ENCODE data around the gene PIR. TPM values are rescaled to one million over a fixed set of nuclear protein-coding genes. Genes with fewer than 3 reads are reported as not detected.

The PIR gene
- total RNA-seq, 1 donor from 2014 or later = 19.8 TPM

GRCh38 chrX:15410947-15411346, 82.2 kb downstream of the PIR start:
- TF ChIP-seq CTCF (IDR thresholded peaks at IDR 0.05) = no peak
- no peak overlapping the region for H3K27ac ChIP-seq
- DNase-seq (no peak), ATAC-seq (no peak)
- no peaks in the 10 kb centered on the region for H3K9me3 ChIP-seq
- intact Hi-C loops (cut with DNase I) = no loop called here
- no peaks in the 10 kb centered on the region for H3K4me1 ChIP-seq
- no peaks in the 10 kb centered on the region for H3K27me3 ChIP-seq (ENCODE audit: low read depth)
- H3K4me3 ChIP-seq = no peak overlapping the region
- no peaks in the 10 kb centered on the region for H3K36me3 ChIP-seq

GRCh38 chrX:15410430-15410829, 82.7 kb downstream of the PIR start:
- no peaks in the 10 kb centered on the region for H3K4me1 ChIP-seq
- DNase-seq (no peak), ATAC-seq (no peak)
- no peaks in the 10 kb centered on the region for H3K9me3 ChIP-seq
- intact Hi-C loops (cut with DNase I) = no loop called here
- no peak for TF ChIP-seq CTCF (IDR thresholded peaks at IDR 0.05)
- H3K27me3 ChIP-seq (ENCODE audit: low read depth) = no peaks in the 10 kb centered on the region
- H3K27ac ChIP-seq = no peak overlapping the region
- no peaks in the 10 kb centered on the region for H3K36me3 ChIP-seq
- H3K4me3 ChIP-seq = no peak overlapping the region

GRCh38 chrX:15405846-15406245, 87.3 kb downstream of the PIR start:
- no peaks in the 10 kb centered on the region for H3K9me3 ChIP-seq
- no peaks in the 10 kb centered on the region for H3K27me3 ChIP-seq (ENCODE audit: low read depth)
- DNase-seq (no peak), ATAC-seq (peak in 1 of 2 donors; percentile 37)
- no peak overlapping the region for H3K4me3 ChIP-seq
- no peaks in the 10 kb centered on the region for H3K4me1 ChIP-seq
- no peak for TF ChIP-seq CTCF (IDR thresholded peaks at IDR 0.05)
- no peaks in the 10 kb centered on the region for H3K36me3 ChIP-seq
- intact Hi-C loops (cut with DNase I) = no loop called here
- no peak overlapping the region for H3K27ac ChIP-seq

- H3K27ac ChIP-seq = no peak overlapping the region
- TF ChIP-seq CTCF (IDR thresholded peaks at IDR 0.05) = no peak
- intact Hi-C loops (cut with DNase I) = no loop called here
- no peaks in the 10 kb centered on the region for H3K36me3 ChIP-seq
- no peaks in the 10 kb centered on the region for H3K27me3 ChIP-seq (ENCODE audit: low read depth)
- no peaks in the 10 kb centered on the region for H3K4me1 ChIP-seq
- no peak for DNase-seq
- H3K4me3 ChIP-seq = no peak overlapping the region
- no peaks in the 10 kb centered on the region for H3K9me3 ChIP-seq
- ATAC-seq = peak in 1 of 2 donors; percentile 47
Measured at GRCh38 chrX:15404401-15405096, 88.6 kb downstream of the PIR start.

GRCh38 chrX:15401378-15401777, 91.8 kb downstream of the PIR start:
- Histone ChIP-seq H3K27ac (no peak overlapping the region), H3K4me3 (no peak overlapping the region), H3K27me3 (ENCODE audit: low read depth) (no peaks in the 10 kb centered on the region), H3K4me1 (no peaks in the 10 kb centered on the region), H3K9me3 (no peaks in the 10 kb centered on the region), H3K36me3 (no peaks in the 10 kb centered on the region)
- TF ChIP-seq CTCF (IDR thresholded peaks at IDR 0.05) = no peak
- DNase-seq = no peak
- intact Hi-C loops (cut with DNase I) = no loop called here
- no peak for ATAC-seq

All from lower lobe of right lung (tissue), 2 donors.